Peyer's patch (tissue), 4 donors: ENCODE data around the gene KLF4. TPM values are rescaled to one million over a fixed set of nuclear protein-coding genes. Genes with fewer than 3 reads are reported as not detected.

Experiments used
- DNase-seq, 3 donors: peaks; one replicate each; pipeline ENCODE4 v3.0.0-alpha.2; 2017 to 2019
- H3K27ac ChIP-seq, 4 donors: fragments of 200-600 bp; sonication (generic); one replicate each; pipeline ENCODE4 v1.5.1; 2016 to 2019
- H3K27me3 ChIP-seq, 2 donors: fragments of 200-600 bp; sonication (generic); one replicate each; pipeline ENCODE4 v1.5.1; 2019
- H3K36me3 ChIP-seq, 3 donors: fragments of 200-600 bp; sonication (generic); one replicate each; pipeline ENCODE4 v1.5.1; 2016 to 2019
- H3K4me1 ChIP-seq, 4 donors: fragments of 200-600 bp; sonication (generic); one replicate each; pipeline ENCODE4 v1.5.1; 2016 to 2019
- H3K4me3 ChIP-seq, 4 donors: fragments of 200-600 bp; sonication (generic); 1 replicate in 3 of 4; 2 replicates in 1 of 4; pipeline ENCODE4 v1.5.1; 2016 to 2019; ENCODE audit warnings: mild to moderate bottlenecking in 1 of 4
- H3K9me3 ChIP-seq, 4 donors: fragments of 200-600 bp; sonication (generic); one replicate each; pipeline ENCODE4 v1.5.1; 2016 to 2019; ENCODE audit warnings: mild to moderate bottlenecking in 1 of 4
- CTCF ChIP-seq, 6 experiments: fragments of 450-650 bp in 4 of 6; fragments of 200-600 bp in 2 of 6; sonication (generic) in 1 of 6; IDR thresholded peaks; one replicate each; pipeline ENCODE4 v1.5.1; 2017 to 2019; ENCODE audit warnings: antibody characterized with exemption in 6 of 6, mild to moderate bottlenecking in 3 of 6, moderate library complexity in 1 of 6
- POLR2A ChIP-seq, 2 donors: fragments of 450-650 bp; IDR thresholded peaks; one replicate each; pipeline ENCODE4 v1.5.1; 2017; ENCODE audit warnings: antibody characterized with exemption in 2 of 2, mild to moderate bottlenecking in 2 of 2, moderate library complexity in 2 of 2
- total RNA-seq, 4 donors: library from RNA; depleted of rRNA; stranded (reverse); fragments of >200 nt; gene quantifications; one replicate each; pipeline ENCODE4 v1.1.0, GENCODE V29; 2016

The KLF4 gene
- total RNA-seq, 4 donors from 2014 or later, result 83.3 to 197 (median 165) TPM

- Histone ChIP-seq H3K4me1 (peaks cover 0 to 5% (median 2%) of the 10 kb centered on the region in 4 donors), H3K9me3 (no peaks in the 10 kb centered on the region), H3K4me3 (no peak overlapping the region), H3K27ac (no peak overlapping the region), H3K36me3 (no peaks in the 10 kb centered on the region), H3K27me3 (no peaks in the 10 kb centered on the region)
- no peak for TF ChIP-seq CTCF (IDR thresholded peaks at IDR 0.05)
- TF ChIP-seq POLR2A (IDR thresholded peaks at IDR 0.05), result no peak
- DNase-seq, result no peak
Observed at GRCh38 chr9:107466826-107467225, 22.7 kb downstream of the KLF4 start.

GRCh38 chr9:107465467-107466451 lies 23.8 kb downstream of the KLF4 start:
- no peak overlapping the region for H3K27ac ChIP-seq
- TF ChIP-seq CTCF (IDR thresholded peaks at IDR 0.05) (peak; percentile 5 to 91 (median 80)), POLR2A (IDR thresholded peaks at IDR 0.05) (no peak)
- peak in 2 of 3 donors; percentile 72 to 85 for DNase-seq
- no peaks in the 10 kb centered on the region for H3K36me3 ChIP-seq
- peak overlapping the region; percentile 27 to 69 (median 52) for H3K4me3 ChIP-seq
- no peaks in the 10 kb centered on the region for H3K9me3 ChIP-seq
- H3K27me3 ChIP-seq, result no peaks in the 10 kb centered on the region
- peaks cover 0 to 5% (median 2%) of the 10 kb centered on the region in 4 donors for H3K4me1 ChIP-seq

- no peak for TF ChIP-seq CTCF (IDR thresholded peaks at IDR 0.05)
- TF ChIP-seq POLR2A (IDR thresholded peaks at IDR 0.05), result no peak
- Histone ChIP-seq H3K27ac (no peak overlapping the region), H3K27me3 (no peaks in the 10 kb centered on the region), H3K4me1 (peaks cover 0 to 5% (median 2%) of the 10 kb centered on the region in 4 donors), H3K9me3 (no peaks in the 10 kb centered on the region), H3K4me3 (no peak overlapping the region), H3K36me3 (no peaks in the 10 kb centered on the region)
- DNase-seq, result no peak
Observed at GRCh38 chr9:107464516-107464915, 25.1 kb downstream of the KLF4 start.

- TF ChIP-seq POLR2A (IDR thresholded peaks at IDR 0.05) (no peak), CTCF (IDR thresholded peaks at IDR 0.05) (no peak)
- no peaks in the 10 kb centered on the region for H3K36me3 ChIP-seq
- no peaks in the 10 kb centered on the region for H3K9me3 ChIP-seq
- peaks cover 0 to 5% (median 2%) of the 10 kb centered on the region in 4 donors for H3K4me1 ChIP-seq
- H3K4me3 ChIP-seq, result no peak overlapping the region
- no peaks in the 10 kb centered on the region for H3K27me3 ChIP-seq
- no peak overlapping the region for H3K27ac ChIP-seq
- no peak for DNase-seq
Observed at GRCh38 chr9:107462691-107463090, 26.9 kb downstream of the KLF4 start.

GRCh38 chr9:107460153-107461023 lies 29.2 kb downstream of the KLF4 start:
- DNase-seq, result no peak
- H3K27ac ChIP-seq, result no peak overlapping the region
- TF ChIP-seq POLR2A (IDR thresholded peaks at IDR 0.05) (no peak), CTCF (IDR thresholded peaks at IDR 0.05) (no peak)
- H3K36me3 ChIP-seq, result no peaks in the 10 kb centered on the region
- H3K4me1 ChIP-seq, result peaks cover 0 to 3% (median 2%) of the 10 kb centered on the region in 4 donors
- no peaks in the 10 kb centered on the region for H3K9me3 ChIP-seq
- no peaks in the 10 kb centered on the region for H3K27me3 ChIP-seq
- H3K4me3 ChIP-seq, result no peak overlapping the region
